Esophagus squamous epithelium (tissue), 5 donors: ENCODE results near the gene UNC79. TPM values are rescaled to one million over a fixed set of nuclear protein-coding genes. Genes with fewer than 3 reads are reported as not detected.

Experiments used
- DNase-seq: peaks from one replicate; lab custom pipeline; 2025; lab: John Stamatoyannopoulos, UW
- H3K27ac ChIP-seq, 4 donors: fragments of 200-600 bp; sonication (generic); one replicate each; pipeline ENCODE4 v1.5.1; 2016 to 2019; ENCODE audit warnings: mild to moderate bottlenecking in 1 of 4
- H3K27me3 ChIP-seq, 4 donors: fragments of 200-600 bp; sonication (generic); 1 replicate in 3 of 4; 2 replicates in 1 of 4; pipeline versions ENCODE4 v1.5.1 to v1.6.0; 2017 to 2021; ENCODE audit warnings: antibody characterized with exemption in 1 of 4
- H3K36me3 ChIP-seq, 3 donors: fragments of 200-600 bp; sonication (generic); one replicate each; pipeline ENCODE4 v1.5.1; 2016 to 2019
- H3K4me1 ChIP-seq, 3 donors: fragments of 200-600 bp; sonication (generic); one replicate each; pipeline ENCODE4 v1.5.1; 2017 to 2019
- H3K4me3 ChIP-seq, 4 donors: fragments of 200-600 bp; sonication (generic); 1 replicate in 3 of 4; 2 replicates in 1 of 4; pipeline ENCODE4 v1.5.1; 2016 to 2019; ENCODE audit warnings: mild to moderate bottlenecking in 2 of 4, moderate library complexity in 1 of 4
- H3K9me3 ChIP-seq, 3 donors: fragments of 200-600 bp; sonication (generic); one replicate each; pipeline ENCODE4 v1.5.1; 2016 to 2019
- POLR2A ChIP-seq, 4 donors: fragments of 450-650 bp; IDR thresholded peaks; one replicate each; pipeline ENCODE4 v1.6.1; 2017; ENCODE audit warnings: antibody characterized with exemption in 4 of 4, mild to moderate bottlenecking in 4 of 4, moderate library complexity in 3 of 4
- WGBS, 2 donors: methylation state at CpG; one replicate each; pipeline ENCODE4 v1.1.5; 2018; 5-methylcytosine and 5-hydroxymethylcytosine counted together
- intact Hi-C: fragments of 100-400 bp; cut with DNase I; formaldehyde crosslinking; loops from one replicate; pipeline ENCODE4 v1.15.0; 2022
- small RNA-seq, 4 donors: library from RNA; depleted of rRNA; stranded (forward); fragments of <200 nt; gene quantifications; one replicate each; pipeline ENCODE3, GENCODE V24; 2016
- total RNA-seq, 4 donors: library from RNA; depleted of rRNA; stranded (reverse); fragments of >200 nt; gene quantifications; one replicate each; pipeline ENCODE4 v1.1.0, GENCODE V29; 2016
- TF ChIP-seq, protein P1 (sequence below), 6 experiments: fragments of 450-650 bp in 4 of 6; fragments of 200-600 bp in 2 of 6; sonication (generic) in 2 of 6; IDR thresholded peaks; one replicate each; pipeline ENCODE4 v1.5.1; 2016 to 2019; ENCODE audit warnings: antibody characterized with exemption in 6 of 6, mild to moderate bottlenecking in 4 of 6, moderate library complexity in 4 of 6
- donor health status: DM: yes; HTN: yes; CAD: no.

UNC79 gene
- total RNA-seq, 4 donors from 2014 or later, result under 0.01 TPM; not detected in 3

DNA sequence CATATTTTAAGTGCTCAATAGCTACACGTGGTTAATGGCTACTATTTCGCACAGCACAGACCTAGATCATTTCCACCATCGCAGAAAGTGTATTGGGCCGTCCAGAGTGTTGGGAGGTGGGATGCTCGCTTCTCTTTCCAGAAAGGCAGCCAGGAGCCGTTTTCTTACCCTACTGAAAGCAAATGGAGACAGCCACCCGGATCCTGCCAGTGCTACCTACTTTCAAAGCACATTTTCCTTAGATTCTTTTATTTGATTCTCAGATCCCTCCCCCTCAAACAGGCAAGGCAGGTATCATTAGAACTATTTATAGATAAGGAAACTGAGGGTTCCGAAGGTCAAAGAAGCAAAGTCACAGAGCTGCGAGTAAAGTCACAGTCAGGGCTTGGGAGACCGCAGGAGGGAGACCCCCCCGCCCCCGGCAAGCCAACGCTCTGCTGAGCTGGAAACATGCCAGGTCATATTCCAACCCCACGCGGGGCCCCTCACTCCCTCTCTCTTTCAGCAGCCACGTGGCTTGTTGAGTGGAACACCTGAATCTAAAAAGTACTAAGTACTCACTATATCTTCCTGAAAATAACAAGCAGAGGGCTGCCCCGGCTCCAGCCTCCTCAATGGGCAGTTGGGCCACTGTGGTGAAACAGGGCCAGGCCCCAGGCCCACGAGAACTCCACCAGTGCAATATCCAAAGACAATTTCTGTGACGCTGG, 321.4 kb downstream of the UNC79 start:
- 63 to 67% methylated on average over 13 to 18 of the region's 19 CpGs for WGBS, 2 donors
- no peak for TF ChIP-seq POLR2A (IDR thresholded peaks at IDR 0.05)
- TF ChIP-seq, protein P1, sequence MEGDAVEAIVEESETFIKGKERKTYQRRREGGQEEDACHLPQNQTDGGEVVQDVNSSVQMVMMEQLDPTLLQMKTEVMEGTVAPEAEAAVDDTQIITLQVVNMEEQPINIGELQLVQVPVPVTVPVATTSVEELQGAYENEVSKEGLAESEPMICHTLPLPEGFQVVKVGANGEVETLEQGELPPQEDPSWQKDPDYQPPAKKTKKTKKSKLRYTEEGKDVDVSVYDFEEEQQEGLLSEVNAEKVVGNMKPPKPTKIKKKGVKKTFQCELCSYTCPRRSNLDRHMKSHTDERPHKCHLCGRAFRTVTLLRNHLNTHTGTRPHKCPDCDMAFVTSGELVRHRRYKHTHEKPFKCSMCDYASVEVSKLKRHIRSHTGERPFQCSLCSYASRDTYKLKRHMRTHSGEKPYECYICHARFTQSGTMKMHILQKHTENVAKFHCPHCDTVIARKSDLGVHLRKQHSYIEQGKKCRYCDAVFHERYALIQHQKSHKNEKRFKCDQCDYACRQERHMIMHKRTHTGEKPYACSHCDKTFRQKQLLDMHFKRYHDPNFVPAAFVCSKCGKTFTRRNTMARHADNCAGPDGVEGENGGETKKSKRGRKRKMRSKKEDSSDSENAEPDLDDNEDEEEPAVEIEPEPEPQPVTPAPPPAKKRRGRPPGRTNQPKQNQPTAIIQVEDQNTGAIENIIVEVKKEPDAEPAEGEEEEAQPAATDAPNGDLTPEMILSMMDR (IDR thresholded peaks at IDR 0.05), result no peak

DNA sequence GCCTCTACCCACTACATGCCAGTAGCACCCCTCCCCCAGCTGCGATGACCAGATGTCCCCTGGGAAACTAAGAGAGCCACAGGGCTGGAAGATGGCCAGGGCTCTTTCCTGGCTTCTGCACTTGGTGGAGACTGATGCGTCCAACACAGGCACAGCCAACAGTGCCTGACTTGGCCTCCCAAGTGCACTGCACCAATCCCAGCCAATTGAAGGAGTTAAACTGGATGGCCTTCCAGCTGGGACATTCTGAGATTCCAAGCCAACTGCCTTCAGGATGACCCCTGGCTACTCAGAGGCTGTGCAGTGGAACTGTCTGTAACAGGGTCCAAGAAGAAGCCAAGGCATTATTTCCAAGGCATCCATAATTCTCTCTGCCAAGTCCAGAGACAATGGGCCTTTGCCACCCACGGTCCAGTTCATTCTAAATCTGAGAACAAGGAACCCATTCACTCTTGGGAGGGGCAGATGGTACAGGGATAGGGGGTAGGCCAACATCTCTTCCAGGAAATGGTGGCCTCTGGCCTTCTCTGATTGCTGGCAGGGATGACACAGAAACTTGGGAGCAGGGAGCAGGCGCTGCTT, 322.3 kb downstream of the UNC79 start:
- no peak overlapping the region for H3K4me3 ChIP-seq
- peak overlapping the region in 3 of 4 donors; percentile 25 to 56 (median 36) for H3K27ac ChIP-seq
- no peak for DNase-seq
- no peaks in the 10 kb centered on the region for H3K36me3 ChIP-seq
- intact Hi-C loops, result no loop called here
- H3K9me3 ChIP-seq, result no peaks in the 10 kb centered on the region
- no peaks in the 10 kb centered on the region for H3K27me3 ChIP-seq
- peaks cover 0 to 5% (median 0%) of the 10 kb centered on the region in 3 donors for H3K4me1 ChIP-seq
- no peak for TF ChIP-seq POLR2A (IDR thresholded peaks at IDR 0.05)
- TF ChIP-seq, protein P1 (IDR thresholded peaks at IDR 0.05), result no peak
- 20 to 50% methylated on average over 2 of the region's 4 CpGs for WGBS, 2 donors

More for the DNA sequence above, 321.4 kb downstream of the UNC79 start:
- H3K4me3 ChIP-seq, result no peak overlapping the region
- H3K27ac ChIP-seq, result peak overlapping the region in 3 of 4 donors; percentile 25 to 52 (median 45)
- H3K9me3 ChIP-seq, result no peaks in the 10 kb centered on the region
- intact Hi-C loops, result no loop called here
- H3K27me3 ChIP-seq, result no peaks in the 10 kb centered on the region
- no peaks in the 10 kb centered on the region for H3K36me3 ChIP-seq
- H3K4me1 ChIP-seq, result no peaks in the 10 kb centered on the region
- no peak for DNase-seq

DNA sequence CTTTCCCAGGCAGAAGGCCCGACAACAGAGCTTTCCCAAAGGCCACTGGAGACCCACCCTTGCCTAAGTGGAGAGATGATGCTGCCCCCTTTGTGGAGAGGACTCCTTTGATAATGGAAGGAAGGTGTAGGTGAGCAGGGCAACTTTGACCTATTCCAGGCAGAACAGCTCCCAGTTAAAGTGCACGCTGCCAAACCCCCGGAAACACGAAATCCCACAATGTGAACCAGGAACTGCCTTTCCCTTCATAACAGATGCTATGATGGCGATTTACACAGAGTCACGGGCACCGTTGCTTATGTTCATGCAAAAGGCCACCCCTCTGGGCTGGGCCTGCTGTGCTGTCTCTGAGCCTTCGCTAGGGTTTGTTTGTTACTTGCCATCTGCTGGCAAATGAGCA, 322.9 kb downstream of the UNC79 start:
- intact Hi-C loops, result no loop called here
- Histone ChIP-seq H3K4me1 (peaks cover 0 to 5% (median 0%) of the 10 kb centered on the region in 3 donors), H3K27ac (peak overlapping the region in 3 of 4 donors; percentile 25 to 56 (median 36)), H3K27me3 (no peaks in the 10 kb centered on the region), H3K9me3 (no peaks in the 10 kb centered on the region), H3K36me3 (no peaks in the 10 kb centered on the region), H3K4me3 (no peak overlapping the region)
- WGBS, 2 donors, result 85 to 96% methylated on average over 5 to 6 of the region's 8 CpGs
- DNase-seq, result no peak
- TF ChIP-seq, protein P1 (IDR thresholded peaks at IDR 0.05), result no peak
- TF ChIP-seq POLR2A (IDR thresholded peaks at IDR 0.05), result no peak

DNA sequence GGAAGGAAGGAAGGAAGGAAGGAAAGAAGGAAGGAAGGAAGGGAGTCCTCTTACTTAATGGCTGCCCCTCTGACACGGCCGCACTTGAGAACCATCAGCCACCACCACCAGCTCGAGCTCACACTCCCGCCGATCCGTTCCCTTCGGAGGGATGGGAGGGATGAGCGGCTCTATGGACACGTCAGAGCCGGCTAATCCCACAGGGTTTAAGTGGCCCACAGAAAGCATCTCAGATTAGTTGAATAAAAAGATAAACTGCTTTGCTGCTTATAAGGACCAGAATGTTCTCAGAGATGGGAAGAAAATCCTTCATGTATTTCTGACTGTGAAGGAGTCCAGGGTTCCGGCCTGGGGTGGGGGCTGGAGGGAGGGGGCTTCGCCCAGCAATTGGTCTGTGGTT, 326.5 kb downstream of the UNC79 start:
- TF ChIP-seq, protein P1 (IDR thresholded peaks at IDR 0.05), result no peak
- no peak for TF ChIP-seq POLR2A (IDR thresholded peaks at IDR 0.05)
- 74 to 82% methylated on average over 12 of the region's 12 CpGs for WGBS, 2 donors
- no peaks in the 10 kb centered on the region for H3K27me3 ChIP-seq
- no peak for DNase-seq
- intact Hi-C loops, result no loop called here
- peaks cover 0 to 18% (median 0%) of the 10 kb centered on the region in 3 donors for H3K4me1 ChIP-seq
- peak overlapping the region in 1 of 4 donors; percentile 8 for H3K4me3 ChIP-seq
- no peaks in the 10 kb centered on the region for H3K36me3 ChIP-seq
- H3K9me3 ChIP-seq, result no peaks in the 10 kb centered on the region
- peak overlapping the region; percentile 24 to 80 (median 78) for H3K27ac ChIP-seq

Small RNA genes lying within 50 kb of the gene (small RNA-seq; reads per million reads assigned to genes)
- gene RF00019 (0 reads per million in 4 donors), gene RF02271 (0 reads per million in 4 donors), gene RNU6-1258P (0 reads per million in 4 donors)

Other genes with a start within 250 kb of the UNC79 start
- gene MOAP1, start 246.0 kb upstream of the UNC79 start, total RNA-seq, result 10 to 100 TPM in 2 of 4 donors, 1 to 10 TPM in 2; 4.9 to 28.8 (median 11.5) TPM
- gene LYSET, start 245.6 kb upstream of the UNC79 start, total RNA-seq, result 1 to 10 TPM; 1.4 to 6.5 (median 4.7) TPM
- gene GON7, start 223.9 kb upstream of the UNC79 start, total RNA-seq, result 10 to 100 TPM in 3 of 4 donors, 1 to 10 TPM in 1; 9.2 to 15.2 (median 10.2) TPM
- 10 to 100 TPM; 13.2 to 29.6 (median 19.9) TPM for gene UBR7, start 223.7 kb upstream of the UNC79 start, total RNA-seq
- 10 to 100 TPM; 17.9 to 30.5 (median 20.9) TPM for gene BTBD7, start 97.9 kb upstream of the UNC79 start, total RNA-seq
- not detected for gene COX8C, start 83.8 kb upstream of the UNC79 start, total RNA-seq